GM18951 (cell line): ENCODE results near the gene OR2T29.
"Not testable (repeated sequence)": the region's sequence is repeated elsewhere in the genome, so short reads cannot be mapped to it uniquely, and the experiment has no call there.

ENCODE experiments used
- POLR2A ChIP-seq: IDR thresholded peaks from 4 replicates; pipeline ENCODE4 v1.6.1; 2011; ENCODE audit warnings: mild to moderate bottlenecking; ENCODE audit not compliant: insufficient read length, insufficient read depth; ENCODE audit errors: extremely low read depth
- in situ Hi-C: fragments of 300-500 bp; cut with MboI; formaldehyde crosslinking; loops from one replicate; pipeline ENCODE4 v1.12.0; 2022; ENCODE audit warnings: low sequenced_read_pairs, mixed read lengths, inconsistent platforms; ENCODE audit not compliant: unreplicated experiment

Gene OR2T29, protein sequence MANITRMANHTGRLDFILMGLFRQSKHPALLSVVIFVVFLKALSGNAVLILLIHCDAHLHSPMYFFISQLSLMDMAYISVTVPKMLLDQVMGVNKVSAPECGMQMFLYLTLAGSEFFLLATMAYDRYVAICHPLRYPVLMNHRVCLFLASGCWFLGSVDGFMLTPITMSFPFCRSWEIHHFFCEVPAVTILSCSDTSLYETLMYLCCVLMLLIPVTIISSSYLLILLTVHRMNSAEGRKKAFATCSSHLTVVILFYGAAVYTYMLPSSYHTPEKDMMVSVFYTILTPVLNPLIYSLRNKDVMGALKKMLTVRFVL

DNA sequence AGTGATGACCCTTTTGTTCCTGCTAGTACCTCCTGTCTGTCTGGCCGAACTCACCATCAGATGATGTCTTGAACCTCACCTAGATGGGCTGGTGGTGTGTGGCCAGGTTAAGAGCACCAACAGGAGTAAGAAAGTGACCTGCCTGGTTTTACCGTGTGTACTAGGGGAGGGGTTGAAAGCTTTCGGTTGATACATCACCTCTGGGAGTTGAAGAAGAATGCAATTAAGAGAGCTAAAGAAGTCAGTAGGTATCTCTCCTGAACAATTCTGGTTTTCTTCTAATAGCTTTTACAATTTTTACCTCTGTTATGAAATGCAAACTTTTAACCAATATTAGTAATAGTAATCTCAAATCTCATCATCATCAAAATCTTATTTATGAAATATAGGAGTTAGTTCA is at the start of gene OR2T29:
OR2T29 (minus strand) TSS at position 101 of the 400 bp plus-strand sequence. CDS start 3,281 bp downstream, outside the sequence.
- in situ Hi-C loops, result not testable (repeated sequence)

DNA sequence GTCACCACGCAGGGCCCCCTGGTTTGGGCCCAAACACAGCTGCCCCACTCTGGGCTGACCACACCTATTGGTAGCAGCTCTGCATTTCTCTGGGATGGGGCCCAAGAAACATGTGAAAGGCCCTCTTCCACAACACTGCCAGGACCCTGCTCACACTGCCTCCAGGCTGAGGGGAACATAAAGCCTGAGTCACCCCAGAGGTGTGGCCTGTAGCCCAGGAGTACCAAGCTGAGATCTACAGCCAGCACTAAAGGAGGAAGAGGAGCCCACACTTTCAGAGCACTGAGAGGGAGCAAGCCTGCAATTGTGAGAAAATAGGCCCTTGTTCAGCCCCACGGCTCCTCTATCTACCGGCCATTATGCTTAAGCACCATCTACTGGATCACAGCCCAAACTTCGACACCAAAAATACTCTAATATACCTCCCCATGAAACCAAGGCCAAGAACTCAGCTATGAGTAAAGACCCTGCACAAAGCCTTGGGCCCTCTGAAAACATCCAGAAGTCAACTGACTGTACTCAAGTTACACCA is 49.4 kb upstream of the OR2T29 start:
- no peak for TF ChIP-seq POLR2A
- in situ Hi-C loops, result no loop called here

- in situ Hi-C loops, result no loop called here
- TF ChIP-seq POLR2A, result no peak
Measured at GRCh38 chr1:248610301-248610700, 47.7 kb upstream of the OR2T29 start.

DNA sequence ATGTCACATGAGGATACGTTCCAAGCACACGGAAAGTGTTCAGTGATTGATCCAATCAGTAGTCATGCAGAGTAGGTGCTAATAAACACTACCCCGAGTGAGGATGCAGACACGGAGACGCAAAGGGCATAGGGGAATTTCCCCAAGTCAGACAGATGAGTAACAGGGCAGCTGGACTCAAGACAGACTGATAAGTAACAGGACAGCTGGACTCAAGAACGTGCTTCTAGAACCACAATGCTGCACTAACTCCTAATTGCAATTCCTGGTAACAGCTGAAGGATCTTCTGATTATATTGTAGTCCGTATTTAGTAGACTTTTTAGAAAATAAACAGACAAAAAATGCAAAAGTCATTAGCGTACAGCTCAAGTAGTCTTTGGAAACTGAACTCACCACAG is 36.8 kb upstream of the OR2T29 start:
- TF ChIP-seq POLR2A, result no peak
- in situ Hi-C loops, result no loop called here

- in situ Hi-C loops, result no loop called here
- no peak for TF ChIP-seq POLR2A
Measured at GRCh38 chr1:248597589-248597988, 35.0 kb upstream of the OR2T29 start, which contains the start of gene OR2T10. Gene OR2T10, minus strand, starts transcription at chr1:248597700. Its CDS starts 3,932 bp downstream, at chr1:248593768.

GRCh38 chr1:248596615-248597014 is 34.0 kb upstream of the OR2T29 start:
- no peak for TF ChIP-seq POLR2A
- in situ Hi-C loops, result no loop called here

- TF ChIP-seq POLR2A, result no peak
- in situ Hi-C loops, result no loop called here
Measured at GRCh38 chr1:248593226-248593625, 30.7 kb upstream of the OR2T29 start.

DNA sequence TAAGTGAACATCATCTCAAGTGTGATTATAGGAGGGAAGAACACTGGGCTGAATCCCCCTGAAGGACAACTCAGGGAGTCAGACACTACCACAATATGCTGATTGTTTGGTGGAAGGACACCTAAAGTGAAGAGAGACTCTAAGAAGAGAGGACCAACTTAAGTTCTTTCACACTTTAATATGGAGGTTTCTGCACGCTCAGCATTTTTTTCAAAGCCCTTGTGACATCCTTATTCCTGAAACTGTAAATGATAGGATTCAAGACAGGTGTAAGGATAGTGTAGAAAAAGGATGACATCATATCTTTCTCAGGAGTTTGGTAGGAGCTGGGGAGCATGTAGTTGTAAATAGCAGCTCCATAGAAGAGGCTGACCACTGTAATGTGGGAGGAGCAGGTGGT is 30.1 kb upstream of the OR2T29 start:
- in situ Hi-C loops, result no loop called here
- TF ChIP-seq POLR2A, result no peak

DNA sequence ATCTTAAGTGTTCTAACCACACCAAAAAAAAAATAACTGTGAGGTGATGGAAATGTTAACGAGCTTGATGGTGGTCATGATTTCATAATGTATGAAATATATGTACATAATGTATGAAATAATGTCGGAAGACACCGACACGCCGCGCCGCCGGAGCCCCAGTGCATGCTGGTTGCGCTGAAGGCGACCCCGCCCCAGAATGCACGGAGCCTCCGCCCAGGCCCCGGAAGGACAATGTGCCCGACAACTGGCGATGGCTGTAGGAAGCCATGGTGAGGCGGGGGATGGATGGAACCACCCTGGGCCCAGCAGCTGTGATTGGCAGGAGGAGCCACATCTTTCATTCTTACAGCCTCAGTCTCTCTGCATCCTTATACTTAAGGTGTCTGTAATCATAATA is 27.5 kb upstream of the OR2T29 start:
- TF ChIP-seq POLR2A, result no peak
- in situ Hi-C loops, result no loop called here

DNA sequence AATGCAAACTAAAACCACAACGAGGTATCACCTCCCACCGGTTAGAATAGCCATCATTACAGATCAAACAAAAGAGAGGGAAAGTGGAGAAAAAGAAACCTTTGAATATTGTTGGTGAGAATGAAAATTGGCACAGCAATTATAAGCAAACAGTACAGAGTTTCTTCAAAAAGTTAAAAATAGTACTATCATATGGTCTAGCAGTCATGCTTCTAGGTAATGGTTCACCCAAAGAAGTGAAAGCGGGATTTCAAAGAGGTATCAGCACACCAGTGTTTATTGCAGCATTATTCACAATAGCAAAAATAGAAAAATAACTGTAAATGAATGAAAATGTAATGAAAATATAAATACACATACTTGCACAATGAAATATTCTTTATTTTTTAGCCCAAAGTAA is 26.8 kb upstream of the OR2T29 start:
- in situ Hi-C loops, result no loop called here
- no peak for TF ChIP-seq POLR2A

DNA sequence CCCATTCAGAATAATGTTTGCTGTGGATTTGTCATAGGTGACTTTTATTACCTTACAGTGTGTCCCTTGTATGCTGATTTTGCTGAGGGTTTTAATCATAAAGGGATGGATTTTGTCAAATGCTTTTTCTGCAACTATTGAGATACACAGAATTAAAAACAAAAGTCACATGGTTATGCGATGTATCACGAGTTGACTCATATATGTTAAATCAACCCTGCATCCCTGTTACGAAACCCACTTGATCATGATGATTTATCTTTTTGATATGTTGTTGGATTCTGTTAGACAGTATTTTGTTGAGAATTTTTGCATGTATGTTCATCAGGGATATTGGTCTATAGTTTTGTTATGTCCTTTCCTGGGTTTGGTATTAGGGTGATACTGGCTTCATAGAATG is 22.7 kb upstream of the OR2T29 start:
- in situ Hi-C loops, result no loop called here
- TF ChIP-seq POLR2A, result no peak

DNA sequence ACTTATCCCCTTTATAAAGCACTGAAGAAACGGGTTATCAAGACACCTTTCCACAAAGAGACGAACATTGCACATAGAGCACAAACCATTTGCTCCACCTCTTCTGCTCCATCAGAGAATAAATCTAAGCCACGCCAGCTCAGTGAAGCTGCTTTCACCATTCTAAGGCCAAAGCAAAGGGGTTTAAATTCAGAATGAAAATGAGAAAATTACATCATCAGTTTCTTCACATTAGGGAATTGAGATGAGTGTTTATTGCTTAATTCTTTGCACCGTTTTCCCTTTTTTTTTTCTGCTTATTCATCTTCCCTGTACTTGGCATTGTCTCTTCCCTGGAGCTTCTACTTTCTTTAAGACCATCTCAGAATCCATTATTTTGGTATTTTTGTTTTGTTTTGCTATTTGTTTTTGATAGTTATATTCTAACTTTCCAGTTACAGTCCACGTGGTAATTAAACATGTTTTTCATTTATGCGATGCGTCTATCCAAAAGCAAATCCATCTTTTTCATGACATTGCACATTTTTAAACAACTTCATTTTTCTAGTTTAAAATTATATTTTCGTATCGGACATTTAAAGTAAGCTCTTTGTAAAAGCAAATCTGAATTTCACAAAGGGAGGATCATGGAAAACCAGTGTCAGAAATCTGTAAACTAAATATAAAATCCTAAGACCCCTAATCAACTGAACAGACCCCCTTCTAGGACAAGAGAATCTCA is 13.8 kb upstream of the OR2T29 start:
- in situ Hi-C loops, result no loop called here
- TF ChIP-seq POLR2A, result no peak

DNA sequence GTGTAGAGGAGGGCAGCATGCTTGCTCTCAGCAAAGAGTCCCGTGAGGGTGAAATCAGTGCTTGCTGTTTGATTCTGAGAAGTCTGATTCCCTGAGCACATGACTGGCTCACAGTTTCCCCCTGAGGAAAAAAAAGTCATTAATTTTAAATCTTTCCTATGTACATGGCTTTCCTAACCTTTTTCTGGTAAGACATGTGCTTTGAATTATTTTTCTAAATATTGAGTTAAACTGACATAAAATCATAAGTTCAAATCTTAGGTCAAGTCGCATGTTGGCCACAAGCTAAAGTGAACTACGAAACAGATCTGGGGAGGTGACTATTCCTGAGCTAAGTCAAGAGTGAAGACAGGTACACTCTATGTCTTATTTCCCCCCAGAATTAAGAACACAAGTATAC is 12.1 kb upstream of the OR2T29 start, which contains the start of gene OR2T34:
OR2T34 (minus strand) TSS at position 101 of the 400 bp plus-strand sequence; CDS start at position 101, 0 bp downstream.
- in situ Hi-C loops, result not testable (repeated sequence)

- in situ Hi-C loops, result not testable (repeated sequence)
Measured at GRCh38 chr1:248573856-248574255, 11.3 kb upstream of the OR2T29 start.

GRCh38 chr1:248572049-248572448 is 9.5 kb upstream of the OR2T29 start:
- in situ Hi-C loops, result not testable (repeated sequence)

DNA sequence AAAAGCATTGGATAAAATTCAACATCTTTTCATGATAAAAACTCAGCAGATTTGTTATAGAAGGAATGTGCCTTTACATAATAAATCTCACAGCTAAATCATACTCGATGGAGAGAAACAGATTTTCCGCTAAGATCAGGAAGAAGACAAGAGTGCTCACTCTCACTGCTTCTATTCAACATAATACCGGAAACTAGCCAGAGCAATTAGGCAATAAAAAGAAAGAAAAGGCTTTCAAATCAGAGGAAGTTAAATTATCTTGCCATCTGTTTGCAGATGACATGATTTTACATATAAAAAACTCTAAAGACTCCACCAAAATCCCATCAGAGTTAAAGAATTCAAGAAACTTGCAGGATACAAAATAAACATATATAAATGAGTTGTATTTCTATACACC is 8.2 kb upstream of the OR2T29 start:
- in situ Hi-C loops, result not testable (repeated sequence)

DNA sequence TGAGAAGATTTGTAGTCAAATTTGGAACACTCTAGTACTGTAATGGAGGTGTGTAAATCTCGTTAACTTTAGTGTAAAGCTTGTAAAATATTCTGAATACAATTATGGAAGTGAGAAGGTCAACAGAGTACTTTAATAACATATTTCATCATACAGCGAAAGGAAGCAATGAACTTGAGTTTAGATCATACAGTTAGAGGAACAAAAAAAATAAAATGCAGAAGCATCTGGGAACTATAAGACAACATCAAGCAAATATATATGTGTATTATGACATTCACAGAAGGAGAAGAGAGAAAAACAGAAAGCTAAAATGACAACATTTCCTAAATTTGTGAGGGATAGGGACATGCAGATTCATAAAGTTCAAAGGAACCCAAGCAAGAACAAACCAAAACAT is 6.5 kb upstream of the OR2T29 start:
- in situ Hi-C loops, result loop anchor here (5.0 kb wide), 1 partner anchor 92 kb away; no protein-coding TSS in a partner anchor

DNA sequence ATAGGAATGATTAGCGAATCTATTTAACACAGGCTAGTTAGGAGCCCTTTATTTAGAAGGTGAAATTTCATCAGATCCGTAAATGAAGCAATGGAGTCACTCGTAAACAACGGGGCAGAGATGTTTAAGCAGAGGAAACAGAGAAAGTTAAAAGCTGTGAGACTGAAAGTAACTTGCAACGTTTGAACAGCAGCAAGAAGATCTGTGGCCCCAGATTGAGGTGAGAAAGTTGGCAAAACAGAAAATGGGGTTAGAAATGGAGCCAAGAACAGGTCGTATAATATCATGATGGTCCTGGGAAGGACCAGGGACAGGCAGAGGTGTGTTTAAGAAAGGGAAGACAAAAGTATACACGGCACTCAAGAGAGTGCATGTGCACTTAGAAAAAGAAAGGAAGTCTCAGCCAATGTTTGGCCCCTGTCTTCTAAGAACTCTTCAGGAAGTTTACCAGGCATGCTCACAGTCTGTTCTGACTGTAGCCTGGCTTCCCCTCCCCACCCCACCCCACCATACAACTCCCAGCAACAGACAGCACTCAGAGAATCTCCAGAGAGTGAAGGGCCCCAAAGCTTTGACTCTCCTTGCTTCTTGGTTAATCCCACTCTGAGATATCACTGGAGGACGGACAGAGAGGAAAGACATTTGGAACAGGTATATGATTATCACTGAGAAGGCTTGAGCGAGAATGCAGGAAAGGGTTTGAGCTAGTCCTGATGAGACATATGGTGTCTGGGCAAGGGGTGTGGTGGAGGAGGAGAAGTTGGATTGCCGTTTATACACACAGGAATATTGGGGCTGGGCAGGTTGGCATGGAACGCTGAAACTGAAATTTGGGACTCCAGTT is 3.2 kb upstream of the OR2T29 start:
- in situ Hi-C loops, result loop anchor here (5.0 kb wide), 1 partner anchor 88 kb away; no protein-coding TSS in a partner anchor
